Stimulated activated effector memory CD8-positive, alpha-beta T cell treated with anti-CD3 and anti-CD28 coated beads, Interleukin-12 subunit alpha, Interleukin-12 subunit beta, amount 100 ng/mL, for 72 hours (primary cell): ENCODE measurements around the gene WTAP.

Experiments used
- ATAC-seq: fragments of 150-1000 bp; cut with Tn5 transposase; 2 replicates; pipeline ENCODE4 v1.10.0; 2021
- DNase-seq, 2 donors: peaks; one replicate each; pipeline ENCODE4 v3.0.0; 2021 to 2022; ENCODE audit warnings: low spot score in 2 of 2
- H3K27ac Mint-ChIP-seq: one replicate; pipeline ENCODE4 v1.8.0; 2022; ENCODE audit warnings: mild to moderate bottlenecking, mixed read lengths
- H3K36me3 Mint-ChIP-seq: one replicate; pipeline ENCODE4 v1.8.0; 2022; ENCODE audit warnings: mild to moderate bottlenecking, mixed read lengths
- H3K4me1 Mint-ChIP-seq: one replicate; pipeline ENCODE4 v1.8.0; 2022; ENCODE audit warnings: mixed read lengths
- H3K4me3 Mint-ChIP-seq: one replicate; pipeline ENCODE4 v1.8.0; 2022; ENCODE audit warnings: mild to moderate bottlenecking, mixed read lengths
- H3K9me3 Mint-ChIP-seq: one replicate; pipeline ENCODE4 v1.8.0; 2022; ENCODE audit warnings: mixed read lengths

WTAP gene

GRCh38 chr6:159726918-159727716 lies at the start of gene WTAP:
Gene WTAP, plus strand, starts transcription at chr6:159727506. Its CDS starts 8,760 bp downstream, at chr6:159736266.
- peaks cover 2% of the 10 kb centered on the region for H3K9me3 Mint-ChIP-seq
- peaks cover 75% of the 10 kb centered on the region for H3K36me3 Mint-ChIP-seq
- peak; percentile 92 for ATAC-seq
- H3K4me3 Mint-ChIP-seq, result peak within 1 kb of the TSS; percentile 93
- H3K4me1 Mint-ChIP-seq, result peaks cover 32% of the 10 kb centered on the region
- DNase-seq, result peak; percentile 83 to 96
- H3K27ac Mint-ChIP-seq, result peak within 1 kb of the TSS; percentile 98

- Mint-ChIP-seq H3K4me1 (peaks cover 7% of the 10 kb centered on the region), H3K9me3 (no peaks in the 10 kb centered on the region), H3K27ac (no peak overlapping the region), H3K36me3 (peaks cover 50% of the 10 kb centered on the region), H3K4me3 (no peak overlapping the region)
- DNase-seq (no peak), ATAC-seq (no peak)
Measured at GRCh38 chr6:159677506-159678165, 49.7 kb upstream of the WTAP start.

GRCh38 chr6:159678574-159678973 lies 48.7 kb upstream of the WTAP start:
- Mint-ChIP-seq H3K4me3 (no peak overlapping the region), H3K9me3 (no peaks in the 10 kb centered on the region), H3K36me3 (peaks cover 59% of the 10 kb centered on the region), H3K4me1 (peaks cover 7% of the 10 kb centered on the region), H3K27ac (no peak overlapping the region)
- ATAC-seq, result no peak
- DNase-seq, result no peak

GRCh38 chr6:159679091-159680077 lies 47.9 kb upstream of the WTAP start:
- DNase-seq (no peak), ATAC-seq (peak; percentile 82)
- Mint-ChIP-seq H3K9me3 (no peaks in the 10 kb centered on the region), H3K27ac (peak overlapping the region; percentile 84), H3K36me3 (peaks cover 67% of the 10 kb centered on the region), H3K4me3 (no peak overlapping the region), H3K4me1 (peaks cover 7% of the 10 kb centered on the region)

- peaks cover 75% of the 10 kb centered on the region for H3K36me3 Mint-ChIP-seq
- peak; percentile 61 for ATAC-seq
- H3K27ac Mint-ChIP-seq, result peak overlapping the region; percentile 84
Measured at GRCh38 chr6:159680104-159680503, 47.2 kb upstream of the WTAP start.

GRCh38 chr6:159681191-159681880 lies 46.0 kb upstream of the WTAP start:
- no peak overlapping the region for H3K4me3 Mint-ChIP-seq
- no peak for DNase-seq
- H3K27ac Mint-ChIP-seq, result no peak overlapping the region
- peaks cover 7% of the 10 kb centered on the region for H3K4me1 Mint-ChIP-seq
- peaks cover 87% of the 10 kb centered on the region for H3K36me3 Mint-ChIP-seq
- H3K9me3 Mint-ChIP-seq, result no peaks in the 10 kb centered on the region
- ATAC-seq, result no peak

More at GRCh38 chr6:159680104-159680503, 47.2 kb upstream of the WTAP start:
- Mint-ChIP-seq H3K4me3 (no peak overlapping the region), H3K4me1 (peaks cover 7% of the 10 kb centered on the region), H3K9me3 (no peaks in the 10 kb centered on the region)
- no peak for DNase-seq

- H3K36me3 Mint-ChIP-seq, result peaks cover 96% of the 10 kb centered on the region
Measured at GRCh38 chr6:159682295-159682694, 45.0 kb upstream of the WTAP start.

GRCh38 chr6:159682810-159683209 lies 44.5 kb upstream of the WTAP start:
- H3K36me3 Mint-ChIP-seq, result peaks cover 100% of the 10 kb centered on the region
- no peaks in the 10 kb centered on the region for H3K9me3 Mint-ChIP-seq
- H3K27ac Mint-ChIP-seq, result no peak overlapping the region
- ATAC-seq, result no peak
- H3K4me1 Mint-ChIP-seq, result peaks cover 7% of the 10 kb centered on the region
- no peak for DNase-seq
- H3K4me3 Mint-ChIP-seq, result no peak overlapping the region

More at GRCh38 chr6:159682295-159682694, 45.0 kb upstream of the WTAP start:
- DNase-seq (no peak), ATAC-seq (peak; percentile 83)
- no peak overlapping the region for H3K4me3 Mint-ChIP-seq
- no peaks in the 10 kb centered on the region for H3K9me3 Mint-ChIP-seq
- no peak overlapping the region for H3K27ac Mint-ChIP-seq
- H3K4me1 Mint-ChIP-seq, result peaks cover 7% of the 10 kb centered on the region

GRCh38 chr6:159684013-159684304 lies 43.3 kb upstream of the WTAP start:
- H3K27ac Mint-ChIP-seq, result no peak overlapping the region
- DNase-seq (no peak), ATAC-seq (no peak)
- peaks cover 100% of the 10 kb centered on the region for H3K36me3 Mint-ChIP-seq
- H3K4me3 Mint-ChIP-seq, result no peak overlapping the region
- H3K4me1 Mint-ChIP-seq, result peaks cover 14% of the 10 kb centered on the region
- H3K9me3 Mint-ChIP-seq, result no peaks in the 10 kb centered on the region

- no peak overlapping the region for H3K4me3 Mint-ChIP-seq
- H3K27ac Mint-ChIP-seq, result peak overlapping the region; percentile 24
- DNase-seq, result no peak
- ATAC-seq, result no peak
- H3K36me3 Mint-ChIP-seq, result peaks cover 96% of the 10 kb centered on the region
- H3K4me1 Mint-ChIP-seq, result peaks cover 18% of the 10 kb centered on the region
- no peaks in the 10 kb centered on the region for H3K9me3 Mint-ChIP-seq
Measured at GRCh38 chr6:159686040-159686439, 41.3 kb upstream of the WTAP start.

GRCh38 chr6:159686703-159687102 lies 40.6 kb upstream of the WTAP start:
- Mint-ChIP-seq H3K9me3 (no peaks in the 10 kb centered on the region), H3K4me3 (no peak overlapping the region), H3K4me1 (peaks cover 23% of the 10 kb centered on the region), H3K27ac (peak overlapping the region; percentile 12), H3K36me3 (peaks cover 96% of the 10 kb centered on the region)
- DNase-seq (no peak), ATAC-seq (no peak)

- no peak for ATAC-seq
- Mint-ChIP-seq H3K27ac (peak overlapping the region; percentile 12), H3K9me3 (no peaks in the 10 kb centered on the region), H3K4me3 (no peak overlapping the region), H3K4me1 (peaks cover 29% of the 10 kb centered on the region), H3K36me3 (peaks cover 93% of the 10 kb centered on the region)
- DNase-seq, result no peak
Measured at GRCh38 chr6:159687341-159687740, 40.0 kb upstream of the WTAP start.

- Mint-ChIP-seq H3K4me3 (no peak overlapping the region), H3K36me3 (peaks cover 83% of the 10 kb centered on the region), H3K9me3 (no peaks in the 10 kb centered on the region), H3K4me1 (peaks cover 30% of the 10 kb centered on the region), H3K27ac (peak overlapping the region; percentile 56)
- DNase-seq (no peak), ATAC-seq (no peak)
Measured at GRCh38 chr6:159688266-159688905, 38.9 kb upstream of the WTAP start.

- H3K9me3 Mint-ChIP-seq, result no peaks in the 10 kb centered on the region
- peak overlapping the region; percentile 56 for H3K27ac Mint-ChIP-seq
- ATAC-seq (no peak), DNase-seq (no peak)
- peaks cover 83% of the 10 kb centered on the region for H3K36me3 Mint-ChIP-seq
- H3K4me1 Mint-ChIP-seq, result peaks cover 34% of the 10 kb centered on the region
- no peak overlapping the region for H3K4me3 Mint-ChIP-seq
Measured at GRCh38 chr6:159689001-159689400, 38.3 kb upstream of the WTAP start.
